ENCODE data around the gene KANSL1. TPM values are rescaled to one million over a fixed set of nuclear protein-coding genes. Genes with fewer than 3 reads are reported as not detected.
"Not testable (repeated sequence)": the region's sequence is repeated elsewhere in the genome, so short reads cannot be mapped to it uniquely, and the experiment has no call there.

Gene KANSL1
- polyA plus RNA-seq, 3 donors: 3.1 to 31.9 (median 4.6) TPM

- intact Hi-C loops (cut with micrococcal nuclease): no loop called here
- H3K4me1 Mint-ChIP-seq: peaks cover 4% of the 10 kb centered on the region
- no peak overlapping the region for H3K27ac Mint-ChIP-seq
- no peak overlapping the region for H2AFZ ChIP-seq (ENCODE audit: insufficient read depth, low read depth, low read length, poor library complexity, severe bottlenecking)
- WGBS (ENCODE audit: insufficient coverage): 96% methylated on average over 11 of the region's 12 CpGs
- H3K9me3 Mint-ChIP-seq: peaks cover 0 to 9% (median 4%) of the 10 kb centered on the region in 7 donors
- H3K79me2 ChIP-seq (ENCODE audit: insufficient read depth, low read length): no peaks in the 10 kb centered on the region
- no peaks in the 10 kb centered on the region for H3K27me3 ChIP-seq (ENCODE audit: control insufficient read depth in 2 of 2, insufficient read depth in 2 of 2, low read length in 2 of 2)
- H3K4me3 ChIP-seq (replicated peaks in 1 of 3; ENCODE audit: low read depth in 2 of 3, low read length in 3 of 3): no peak overlapping the region
- no peak for DNase-seq
- no peaks in the 10 kb centered on the region for H3K9me3 ChIP-seq (replicated peaks in 1 of 2; ENCODE audit: control insufficient read depth in 1 of 2, insufficient read depth in 1 of 2, low read length in 2 of 2)
- H3K4me2 ChIP-seq (replicated peaks; ENCODE audit: extremely low read depth, low read length, poor library complexity, severe bottlenecking): no peak overlapping the region
- H3K27me3 Mint-ChIP-seq (ENCODE audit: low read depth in 3 of 3): peaks cover 0 to 3% (median 1%) of the 10 kb centered on the region in 3 donors
- no peaks in the 10 kb centered on the region for H4K20me1 ChIP-seq (ENCODE audit: insufficient read depth, low read length)
- TF ChIP-seq CTCF (IDR thresholded peaks at IDR 0.05): no peak
- H3K27ac ChIP-seq (ENCODE audit: low read depth in 1 of 2, low read length in 2 of 2): no peak overlapping the region
- H3K36me3 ChIP-seq (replicated peaks in 1 of 2; ENCODE audit: control insufficient read depth in 1 of 2, insufficient read depth in 2 of 2, low read length in 2 of 2): peaks cover 5 to 18% of the 10 kb centered on the region in 2 donors
- H3K4me3 Mint-ChIP-seq: no peak overlapping the region
- no peak overlapping the region for H3K9ac ChIP-seq (ENCODE audit: insufficient read depth, low read length, poor library complexity, severe bottlenecking)
- peaks cover under 1 to 4% of the 10 kb centered on the region in 2 donors for H3K4me1 ChIP-seq (ENCODE audit: control insufficient read depth in 1 of 2, insufficient read depth in 2 of 2, low read length in 2 of 2)
- H3K36me3 Mint-ChIP-seq: peaks cover 16 to 26% of the 10 kb centered on the region in 2 donors
Measured at GRCh38 chr17:46020998-46021397, 172.2 kb downstream of the KANSL1 start.

GRCh38 chr17:46020023-46020761, 173.0 kb downstream of the KANSL1 start:
- intact Hi-C loops (cut with micrococcal nuclease): no loop called here
- Mint-ChIP-seq H3K27ac (peak overlapping the region in 3 of 7 donors; percentile 20 to 67 (median 39)), H3K4me3 (peak overlapping the region in 1 of 2 donors; percentile 56), H3K4me1 (peaks cover 1% of the 10 kb centered on the region), H3K9me3 (peaks cover 0 to 9% (median 4%) of the 10 kb centered on the region in 7 donors), H3K36me3 (peaks cover 10 to 18% of the 10 kb centered on the region in 2 donors), H3K27me3 (ENCODE audit: low read depth in 3 of 3) (peaks cover 0 to 4% (median 1%) of the 10 kb centered on the region in 3 donors)
- Histone ChIP-seq H2AFZ (ENCODE audit: insufficient read depth, low read depth, low read length, poor library complexity, severe bottlenecking) (no peak overlapping the region), H3K4me2 (replicated peaks; ENCODE audit: extremely low read depth, low read length, poor library complexity, severe bottlenecking) (no peak overlapping the region), H3K4me3 (replicated peaks in 1 of 3; ENCODE audit: low read depth in 2 of 3, low read length in 3 of 3) (no peak overlapping the region), H3K27me3 (ENCODE audit: control insufficient read depth in 2 of 2, insufficient read depth in 2 of 2, low read length in 2 of 2) (no peaks in the 10 kb centered on the region), H3K79me2 (ENCODE audit: insufficient read depth, low read length) (no peaks in the 10 kb centered on the region), H4K20me1 (ENCODE audit: insufficient read depth, low read length) (no peaks in the 10 kb centered on the region), H3K27ac (ENCODE audit: low read depth in 1 of 2, low read length in 2 of 2) (no peak overlapping the region), H3K9ac (ENCODE audit: insufficient read depth, low read length, poor library complexity, severe bottlenecking) (no peak overlapping the region), H3K4me1 (ENCODE audit: control insufficient read depth in 1 of 2, insufficient read depth in 2 of 2, low read length in 2 of 2) (no peaks in the 10 kb centered on the region), H3K36me3 (replicated peaks in 1 of 2; ENCODE audit: control insufficient read depth in 1 of 2, insufficient read depth in 2 of 2, low read length in 2 of 2) (peaks cover 0 to 12% of the 10 kb centered on the region in 2 donors), H3K9me3 (replicated peaks in 1 of 2; ENCODE audit: control insufficient read depth in 1 of 2, insufficient read depth in 1 of 2, low read length in 2 of 2) (no peaks in the 10 kb centered on the region)
- DNase-seq: no peak
- WGBS (ENCODE audit: insufficient coverage): 91% methylated on average over 4 of the region's 14 CpGs
- no peak for TF ChIP-seq CTCF (IDR thresholded peaks at IDR 0.05)

GRCh38 chr17:46019408-46019925, 173.8 kb downstream of the KANSL1 start:
- H3K27me3 Mint-ChIP-seq (ENCODE audit: low read depth in 3 of 3); H3K9me3 Mint-ChIP-seq: not testable (repeated sequence)
- 97% methylated on average over 4 of the region's 8 CpGs for WGBS (ENCODE audit: insufficient coverage)

More at GRCh38 chr17:46019408-46019925, 173.8 kb downstream of the KANSL1 start:
- intact Hi-C loops (cut with micrococcal nuclease); H3K9ac ChIP-seq (ENCODE audit: insufficient read depth, low read length, poor library complexity, severe bottlenecking); H3K4me3 ChIP-seq (replicated peaks in 1 of 3; ENCODE audit: low read depth in 2 of 3, low read length in 3 of 3); DNase-seq; H3K36me3 ChIP-seq (replicated peaks in 1 of 2; ENCODE audit: control insufficient read depth in 1 of 2, insufficient read depth in 2 of 2, low read length in 2 of 2); H3K4me3 Mint-ChIP-seq; H3K27ac Mint-ChIP-seq; H2AFZ ChIP-seq (ENCODE audit: insufficient read depth, low read depth, low read length, poor library complexity, severe bottlenecking); H4K20me1 ChIP-seq (ENCODE audit: insufficient read depth, low read length); H3K9me3 ChIP-seq (replicated peaks in 1 of 2; ENCODE audit: control insufficient read depth in 1 of 2, insufficient read depth in 1 of 2, low read length in 2 of 2); H3K79me2 ChIP-seq (ENCODE audit: insufficient read depth, low read length); H3K4me1 Mint-ChIP-seq; H3K27me3 ChIP-seq (ENCODE audit: control insufficient read depth in 2 of 2, insufficient read depth in 2 of 2, low read length in 2 of 2); H3K4me1 ChIP-seq (ENCODE audit: control insufficient read depth in 1 of 2, insufficient read depth in 2 of 2, low read length in 2 of 2); H3K4me2 ChIP-seq (replicated peaks; ENCODE audit: extremely low read depth, low read length, poor library complexity, severe bottlenecking); H3K27ac ChIP-seq (ENCODE audit: low read depth in 1 of 2, low read length in 2 of 2): not testable (repeated sequence)
- peaks cover 6 to 13% of the 10 kb centered on the region in 2 donors for H3K36me3 Mint-ChIP-seq

All from CD14-positive monocyte (primary cell).